GM12892 (cell line): Measurements from ENCODE around the gene CD58.

ENCODE experiments used
- POLR2A ChIP-seq: IDR thresholded peaks from 2 replicates; pipeline ENCODE4 v1.6.1; 2011; ENCODE audit warnings: low read depth, low read length, control low read depth
- POLR2AphosphoS5 ChIP-seq: IDR thresholded peaks from 2 replicates; pipeline ENCODE4 v1.6.1; 2011; ENCODE audit warnings: low read depth, low read length, control low read depth
- TAF1 ChIP-seq: IDR thresholded peaks from 2 replicates; pipeline ENCODE4 v1.6.1; 2011; ENCODE audit warnings: low read depth, mild to moderate bottlenecking, control low read depth, low read length, borderline replicate concordance

GRCh38 chr1:116501125-116501869 lies 69.5 kb downstream of the CD58 start:
- no peak for TF ChIP-seq POLR2AphosphoS5
- TF ChIP-seq POLR2A: no peak
- TF ChIP-seq TAF1: no peak
